Mucosa of descending colon (tissue), 3 donors: Measurements from ENCODE around the gene SMAD1. TPM values are rescaled to one million over a fixed set of nuclear protein-coding genes. Genes with fewer than 3 reads are reported as not detected.

Experiments used
- ATAC-seq: fragments of 200-7000 bp; cut with Tn5 transposase; one replicate; pipeline ENCODE4 v1.9.1; 2020; ENCODE audit warnings: mild to moderate bottlenecking, moderate library complexity
- DNase-seq, 3 donors: peaks; one replicate each; pipeline ENCODE4 v3.0.0-alpha.2; 2020
- H3K36me3 ChIP-seq: fragments of 200-600 bp; one replicate; pipeline ENCODE4 v1.8.0; 2021; ENCODE audit warnings: low read depth, mild to moderate bottlenecking
- H3K4me1 ChIP-seq: fragments of 200-600 bp; one replicate; pipeline ENCODE4 v1.8.0; 2021; ENCODE audit warnings: low read depth, mild to moderate bottlenecking
- H3K4me3 ChIP-seq: fragments of 200-600 bp; one replicate; pipeline ENCODE4 v1.8.0; 2021; ENCODE audit warnings: mild to moderate bottlenecking
- H3K9me3 ChIP-seq: fragments of 200-600 bp; one replicate; pipeline ENCODE4 v1.8.0; 2021; ENCODE audit warnings: mild to moderate bottlenecking
- CTCF ChIP-seq: fragments of 200-600 bp; IDR thresholded peaks from one replicate; pipeline ENCODE4 v1.8.0; 2022; ENCODE audit warnings: antibody characterized with exemption, mild to moderate bottlenecking
- intact Hi-C, 2 donors: fragments of 100-400 bp; cut with DNase I in 1 of 2; cut with micrococcal nuclease in 1 of 2; formaldehyde crosslinking; loops; one replicate each; pipeline versions ENCODE4 v1.11.0 to v1.11.1; 2022; cut with DNase I, micrococcal nuclease
- total RNA-seq, 3 donors: library from RNA; stranded (reverse); fragmentation: NEBNext Ultra II Directional in 2 of 3; extraction: Animal tissue kit (Norgen Biotek cat#: 25700) in 2 of 3; gene quantifications; one replicate each; pipeline versions ENCODE4 v1.2.1 to v1.2.4, GENCODE V29; 2021 to 2023
- donor health status: DM: no; HTN: no; CAD: no; lungs with moderate emphysema.
- donor health status: DM: no; HTN: no; CAD: no.
- donor health status: DM: no; HTN: yes; CAD: no.

Gene SMAD1
- total RNA-seq, 3 donors from 2014 or later = 34.9 to 47.4 (median 39.3) TPM

GRCh38 chr4:145487631-145488030 lies 6.0 kb downstream of the SMAD1 start:
- Histone ChIP-seq H3K9me3 (no peaks in the 10 kb centered on the region), H3K36me3 (no peaks in the 10 kb centered on the region), H3K4me1 (peaks cover 8% of the 10 kb centered on the region), H3K4me3 (no peak overlapping the region)
- no peak for DNase-seq
- TF ChIP-seq CTCF = no peak
- intact Hi-C loops = loop anchor here in 1 of 2 donors (10.0 kb wide), 1 partner anchor 57 kb away; no protein-coding TSS in a partner anchor
- no peak for ATAC-seq

- DNase-seq = no peak
- Histone ChIP-seq H3K9me3 (no peaks in the 10 kb centered on the region), H3K4me1 (peaks cover 13% of the 10 kb centered on the region), H3K4me3 (no peak overlapping the region), H3K36me3 (no peaks in the 10 kb centered on the region)
- intact Hi-C loops = loop anchor here in 1 of 2 donors (10.0 kb wide), 1 partner anchor 56 kb away; no protein-coding TSS in a partner anchor
- ATAC-seq = no peak
- no peak for TF ChIP-seq CTCF
Observed at GRCh38 chr4:145488310-145488709, 6.7 kb downstream of the SMAD1 start.

GRCh38 chr4:145489556-145489955 lies 7.9 kb downstream of the SMAD1 start:
- Histone ChIP-seq H3K4me1 (peaks cover 17% of the 10 kb centered on the region), H3K9me3 (no peaks in the 10 kb centered on the region), H3K36me3 (no peaks in the 10 kb centered on the region), H3K4me3 (no peak overlapping the region)
- intact Hi-C loops = loop anchor here in 1 of 2 donors (10.0 kb wide), 1 partner anchor 55 kb away; no protein-coding TSS in a partner anchor
- no peak for TF ChIP-seq CTCF
- DNase-seq (no peak), ATAC-seq (no peak)

- Histone ChIP-seq H3K36me3 (no peaks in the 10 kb centered on the region), H3K4me1 (peaks cover 17% of the 10 kb centered on the region), H3K9me3 (no peaks in the 10 kb centered on the region), H3K4me3 (no peak overlapping the region)
- intact Hi-C loops = no loop called here
- ATAC-seq (no peak), DNase-seq (no peak)
- no peak for TF ChIP-seq CTCF
Observed at GRCh38 chr4:145490361-145490760, 8.7 kb downstream of the SMAD1 start.

GRCh38 chr4:145490796-145491195 lies 9.1 kb downstream of the SMAD1 start:
- no peak for DNase-seq
- ATAC-seq = no peak
- H3K4me3 ChIP-seq = no peak overlapping the region
- H3K9me3 ChIP-seq = no peaks in the 10 kb centered on the region
- no peak for TF ChIP-seq CTCF
- no peaks in the 10 kb centered on the region for H3K36me3 ChIP-seq
- H3K4me1 ChIP-seq = peaks cover 17% of the 10 kb centered on the region
- intact Hi-C loops = no loop called here

GRCh38 chr4:145492376-145492775 lies 10.7 kb downstream of the SMAD1 start:
- no peak for TF ChIP-seq CTCF
- ATAC-seq (peak; percentile 93), DNase-seq (peak in 2 of 3 donors; percentile 19 to 39)
- no peaks in the 10 kb centered on the region for H3K9me3 ChIP-seq
- no peaks in the 10 kb centered on the region for H3K36me3 ChIP-seq
- H3K4me3 ChIP-seq = no peak overlapping the region
- peaks cover 17% of the 10 kb centered on the region for H3K4me1 ChIP-seq
- intact Hi-C loops = no loop called here
